ENCODE measurements around the gene CIAO3.

- TF ChIP-seq EZH2phosphoT487 (IDR thresholded peaks at IDR 0.05; ENCODE audit: low read length) (no peak), CTCF (IDR thresholded peaks at IDR 0.05; ENCODE audit: low read length) (0 out of 2 replicates have a peak, but pooled peaks have one; percentile 13), EZH2 (optimal IDR thresholded peaks at IDR 0.05; ENCODE audit: low read depth, low read length) (no peak)
Measured at GRCh38 chr16:685967-686366, 54.8 kb downstream of the CIAO3 start.

All from MM.1S (cell line).